ENCODE data around the gene HK3.

DNA sequence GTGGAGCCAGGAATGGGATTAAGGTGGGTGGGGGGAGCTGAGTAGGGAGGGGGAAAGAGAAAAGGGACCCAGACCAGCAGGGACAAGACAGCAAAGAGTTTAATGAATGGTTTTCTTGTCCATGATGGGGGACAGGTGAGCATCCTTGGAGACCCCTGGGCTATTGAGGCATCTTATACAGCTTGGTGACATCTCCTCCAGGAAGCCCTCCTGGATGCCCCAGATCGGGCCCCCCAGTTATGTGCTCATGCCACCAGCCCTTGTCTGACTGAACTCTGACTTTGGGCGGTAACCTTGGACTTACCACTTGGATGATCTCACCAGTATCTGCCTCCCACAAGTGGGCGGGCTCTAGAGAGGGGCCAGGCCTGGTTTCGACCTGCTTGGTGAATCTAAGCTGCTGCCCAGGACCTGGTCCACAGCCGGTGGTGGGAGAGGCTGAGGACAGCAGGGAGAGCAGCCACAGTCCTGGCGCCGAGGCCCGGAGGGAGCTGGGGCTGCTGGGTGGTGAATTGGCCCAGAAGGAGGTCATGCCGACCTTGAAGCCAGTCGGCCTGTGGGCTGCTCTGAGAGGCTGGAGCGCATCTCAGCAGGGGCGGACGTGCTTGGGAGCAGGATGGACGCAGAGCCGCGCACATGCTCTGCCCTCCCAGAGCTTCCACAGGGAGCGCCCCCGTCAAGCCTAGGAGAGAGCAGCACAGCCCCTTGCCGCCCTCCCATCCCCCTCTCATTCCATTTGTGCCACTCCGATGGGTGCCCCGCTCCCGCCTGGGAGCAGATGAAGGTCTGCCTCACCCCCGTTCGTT is 52.6 kb downstream of the HK3 start:
- TF ChIP-seq CTCF (IDR thresholded peaks at IDR 0.05; ENCODE audit: low read depth, low read length, missing input control), result no peak
- no peak for TF ChIP-seq JUND (IDR thresholded peaks at IDR 0.05)
- TF ChIP-seq MAX (IDR thresholded peaks at IDR 0.05), result no peak
- no peak for TF ChIP-seq RAD21 (IDR thresholded peaks at IDR 0.05)
- TF ChIP-seq FOXA1 (IDR thresholded peaks at IDR 0.05), result no peak
- TF ChIP-seq ATF3 (IDR thresholded peaks at IDR 0.05), result no peak
- no peak for TF ChIP-seq RXRA (IDR thresholded peaks at IDR 0.05)
- TF ChIP-seq, protein P1, sequence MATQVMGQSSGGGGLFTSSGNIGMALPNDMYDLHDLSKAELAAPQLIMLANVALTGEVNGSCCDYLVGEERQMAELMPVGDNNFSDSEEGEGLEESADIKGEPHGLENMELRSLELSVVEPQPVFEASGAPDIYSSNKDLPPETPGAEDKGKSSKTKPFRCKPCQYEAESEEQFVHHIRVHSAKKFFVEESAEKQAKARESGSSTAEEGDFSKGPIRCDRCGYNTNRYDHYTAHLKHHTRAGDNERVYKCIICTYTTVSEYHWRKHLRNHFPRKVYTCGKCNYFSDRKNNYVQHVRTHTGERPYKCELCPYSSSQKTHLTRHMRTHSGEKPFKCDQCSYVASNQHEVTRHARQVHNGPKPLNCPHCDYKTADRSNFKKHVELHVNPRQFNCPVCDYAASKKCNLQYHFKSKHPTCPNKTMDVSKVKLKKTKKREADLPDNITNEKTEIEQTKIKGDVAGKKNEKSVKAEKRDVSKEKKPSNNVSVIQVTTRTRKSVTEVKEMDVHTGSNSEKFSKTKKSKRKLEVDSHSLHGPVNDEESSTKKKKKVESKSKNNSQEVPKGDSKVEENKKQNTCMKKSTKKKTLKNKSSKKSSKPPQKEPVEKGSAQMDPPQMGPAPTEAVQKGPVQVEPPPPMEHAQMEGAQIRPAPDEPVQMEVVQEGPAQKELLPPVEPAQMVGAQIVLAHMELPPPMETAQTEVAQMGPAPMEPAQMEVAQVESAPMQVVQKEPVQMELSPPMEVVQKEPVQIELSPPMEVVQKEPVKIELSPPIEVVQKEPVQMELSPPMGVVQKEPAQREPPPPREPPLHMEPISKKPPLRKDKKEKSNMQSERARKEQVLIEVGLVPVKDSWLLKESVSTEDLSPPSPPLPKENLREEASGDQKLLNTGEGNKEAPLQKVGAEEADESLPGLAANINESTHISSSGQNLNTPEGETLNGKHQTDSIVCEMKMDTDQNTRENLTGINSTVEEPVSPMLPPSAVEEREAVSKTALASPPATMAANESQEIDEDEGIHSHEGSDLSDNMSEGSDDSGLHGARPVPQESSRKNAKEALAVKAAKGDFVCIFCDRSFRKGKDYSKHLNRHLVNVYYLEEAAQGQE (IDR thresholded peaks at IDR 0.05), result no peak

Measured in liver (tissue), 3 donors.